OCI-LY1 (cell line): ENCODE results near the gene ATP8B1.

Experiments used
- EZH2 ChIP-seq: fragments of 200-600 bp; sonication (generic), shearing (Covaris generic); IDR thresholded peaks from 2 replicates; pipeline ENCODE4 v1.8.0; 2017; ENCODE audit warnings: borderline replicate concordance, mixed run types, mild to moderate bottlenecking, antibody characterized with exemption, low read length, moderate library complexity, mixed read lengths
- TF ChIP-seq, protein P1 (sequence below): fragments of 200-600 bp; sonication (generic), shearing (Covaris generic); IDR thresholded peaks from 2 replicates; pipeline ENCODE4 v1.5.1; 2017; ENCODE audit warnings: mild to moderate bottlenecking, antibody characterized with exemption, low read length, moderate library complexity, mixed read lengths

- TF ChIP-seq, protein P1, sequence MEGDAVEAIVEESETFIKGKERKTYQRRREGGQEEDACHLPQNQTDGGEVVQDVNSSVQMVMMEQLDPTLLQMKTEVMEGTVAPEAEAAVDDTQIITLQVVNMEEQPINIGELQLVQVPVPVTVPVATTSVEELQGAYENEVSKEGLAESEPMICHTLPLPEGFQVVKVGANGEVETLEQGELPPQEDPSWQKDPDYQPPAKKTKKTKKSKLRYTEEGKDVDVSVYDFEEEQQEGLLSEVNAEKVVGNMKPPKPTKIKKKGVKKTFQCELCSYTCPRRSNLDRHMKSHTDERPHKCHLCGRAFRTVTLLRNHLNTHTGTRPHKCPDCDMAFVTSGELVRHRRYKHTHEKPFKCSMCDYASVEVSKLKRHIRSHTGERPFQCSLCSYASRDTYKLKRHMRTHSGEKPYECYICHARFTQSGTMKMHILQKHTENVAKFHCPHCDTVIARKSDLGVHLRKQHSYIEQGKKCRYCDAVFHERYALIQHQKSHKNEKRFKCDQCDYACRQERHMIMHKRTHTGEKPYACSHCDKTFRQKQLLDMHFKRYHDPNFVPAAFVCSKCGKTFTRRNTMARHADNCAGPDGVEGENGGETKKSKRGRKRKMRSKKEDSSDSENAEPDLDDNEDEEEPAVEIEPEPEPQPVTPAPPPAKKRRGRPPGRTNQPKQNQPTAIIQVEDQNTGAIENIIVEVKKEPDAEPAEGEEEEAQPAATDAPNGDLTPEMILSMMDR: no peak
- TF ChIP-seq EZH2: no peak
Observed at GRCh38 chr18:57716549-57716948, 86.6 kb downstream of the ATP8B1 start.
